GM18502 (cell line): ENCODE results near the gene GINS2.

Experiments
- ATAC-seq: cut with Tn5 transposase; IDR thresholded peaks from one replicate; pipeline ENCODE4 v1.9.1; 2021; ENCODE audit warnings: mild to moderate bottlenecking; ENCODE audit not compliant: unreplicated experiment, poor library complexity

Gene GINS2

DNA sequence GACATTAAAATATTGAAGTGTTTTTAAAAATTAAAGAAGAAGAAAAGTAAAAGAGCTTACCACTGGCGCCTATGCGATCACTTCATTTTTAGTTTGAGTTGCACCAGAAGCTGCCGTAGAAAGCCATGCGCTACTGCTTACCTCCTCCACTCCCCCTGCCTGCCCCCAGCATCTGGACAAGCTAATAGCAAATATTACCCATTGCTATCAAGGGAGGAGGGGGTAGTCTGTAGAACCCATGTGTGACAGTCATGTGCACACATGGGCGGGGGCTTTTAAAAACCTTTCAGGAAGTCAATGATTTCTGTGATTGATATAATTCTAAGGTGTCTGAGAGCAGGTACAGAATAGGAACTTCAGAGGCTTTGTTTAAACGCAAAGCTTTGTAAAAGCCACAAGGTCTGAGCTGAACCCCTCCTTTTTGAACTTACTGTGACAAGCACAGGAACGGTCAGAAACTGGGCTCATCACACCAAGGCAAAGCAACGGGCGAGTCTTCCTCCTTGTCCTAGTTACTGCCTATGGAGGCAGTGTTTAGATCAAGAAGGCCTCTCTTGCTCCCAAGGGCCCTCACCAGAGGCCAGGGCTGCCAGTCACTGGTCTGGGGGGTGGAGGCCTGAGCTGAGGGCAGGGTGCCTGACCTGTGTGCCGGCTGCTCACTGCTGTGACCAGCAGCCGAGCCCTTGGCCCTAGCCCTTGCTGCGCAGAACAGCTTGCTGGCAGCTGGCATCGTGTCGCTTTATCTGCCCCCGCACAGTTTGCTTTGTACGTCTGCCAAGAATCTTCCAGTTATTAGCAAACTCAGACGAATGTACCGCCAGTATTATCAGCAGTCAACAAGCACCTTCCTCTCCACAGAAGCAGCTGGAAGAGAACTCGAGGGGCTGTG lies 15.0 kb downstream of the GINS2 start:
- no peak for ATAC-seq

DNA sequence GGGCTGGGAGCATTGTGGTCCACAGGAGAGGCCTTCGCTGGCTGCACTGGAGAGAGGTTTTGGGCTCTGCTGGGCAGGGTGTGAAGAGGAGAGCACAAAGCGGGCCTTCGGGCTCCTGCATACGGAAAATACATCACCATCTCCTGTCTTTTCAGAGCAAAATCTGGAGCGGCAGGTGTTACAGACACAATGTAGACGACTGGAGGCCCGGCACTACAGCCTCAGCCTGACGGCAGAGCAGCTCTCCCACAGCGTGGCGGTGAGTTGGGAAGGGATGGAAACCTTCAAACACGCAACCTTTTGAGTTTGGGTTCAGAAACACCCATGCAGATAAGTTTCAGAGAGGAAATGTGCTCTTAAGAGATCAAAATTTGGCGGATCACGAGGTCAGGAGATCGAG lies 17.9 kb downstream of the GINS2 start:
- no peak for ATAC-seq

DNA sequence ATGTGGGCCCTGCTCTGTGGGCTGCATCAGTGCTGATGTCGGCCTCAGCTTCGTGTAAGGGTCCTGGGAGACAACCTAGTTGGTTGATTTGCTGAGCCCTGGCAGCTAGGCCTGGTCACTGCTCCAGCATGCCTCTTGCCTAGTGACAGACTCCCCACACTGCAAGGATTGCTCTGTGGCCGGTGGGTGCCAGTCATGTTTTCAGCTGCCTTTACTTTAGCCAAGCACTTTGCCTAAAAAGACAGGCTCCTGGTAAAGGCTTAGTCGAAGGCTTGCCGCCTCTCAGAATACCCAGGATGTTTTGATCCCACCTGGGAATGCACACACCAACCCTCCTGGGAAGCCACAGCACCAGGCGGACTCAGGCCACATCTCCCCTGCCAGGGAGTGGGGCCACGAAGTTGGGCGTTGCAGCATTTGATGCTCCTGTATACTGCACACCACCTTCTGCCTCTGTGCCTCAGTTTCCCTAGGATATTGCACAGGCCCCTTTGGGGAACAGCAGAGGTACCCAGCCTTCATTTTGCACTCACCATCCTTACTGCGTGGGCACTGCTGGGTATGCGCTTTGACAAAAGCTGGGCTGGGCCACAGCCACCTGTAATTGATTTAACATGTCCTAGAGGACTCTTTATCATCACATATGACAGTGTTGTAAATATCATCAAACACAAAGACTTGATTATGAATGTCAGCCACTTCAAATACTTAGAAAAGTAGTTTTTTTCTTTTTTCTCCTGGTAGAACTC lies 19.9 kb downstream of the GINS2 start:
- no peak for ATAC-seq

DNA sequence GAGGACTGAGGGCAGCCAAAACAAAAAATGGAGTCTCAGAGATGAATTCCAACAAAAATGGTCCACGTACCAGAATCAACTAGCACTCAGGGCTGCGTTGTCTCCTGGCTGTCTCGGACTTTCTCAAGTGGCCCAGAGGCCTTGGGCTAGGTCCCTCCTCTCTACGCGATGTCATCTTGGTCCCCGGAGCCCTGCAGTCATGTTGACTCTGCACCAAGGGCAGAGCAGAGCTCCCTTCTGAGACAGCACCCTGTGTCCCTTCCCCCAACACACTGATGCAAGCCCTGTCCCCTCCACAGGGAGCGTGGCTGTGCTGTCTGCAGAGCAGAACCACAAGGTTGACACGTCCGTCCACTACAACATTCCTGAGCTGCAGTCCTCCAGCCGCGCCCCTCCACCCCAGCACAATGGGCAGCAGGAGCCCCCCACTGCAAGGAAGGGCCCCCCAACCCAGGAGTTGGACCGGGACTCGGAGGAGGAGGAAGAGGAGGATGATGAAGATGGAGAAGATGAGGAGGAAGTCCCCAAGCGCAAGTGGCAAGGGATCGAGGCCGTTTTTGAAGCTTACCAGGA lies 20.8 kb downstream of the GINS2 start:
- ATAC-seq: no peak

DNA sequence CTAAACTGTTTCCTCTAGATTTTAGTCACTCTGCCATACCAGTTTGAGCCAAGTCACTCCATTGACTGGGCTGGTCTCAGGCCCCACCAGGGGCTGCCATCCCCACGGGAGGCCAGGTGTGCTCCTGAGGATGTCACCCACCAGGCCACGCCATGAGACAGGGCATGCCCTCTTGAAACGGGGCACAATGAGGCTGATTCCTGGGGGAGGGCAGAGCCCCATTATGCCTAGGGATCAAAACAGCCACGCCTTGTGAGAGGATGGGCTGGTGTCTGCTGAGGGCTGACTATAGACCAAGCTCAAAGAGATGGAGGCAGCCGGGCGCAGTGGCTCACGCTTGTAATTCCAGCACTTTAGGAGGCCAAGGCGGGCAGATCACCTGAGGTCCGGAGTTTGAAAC lies 21.5 kb downstream of the GINS2 start:
- no peak for ATAC-seq

DNA sequence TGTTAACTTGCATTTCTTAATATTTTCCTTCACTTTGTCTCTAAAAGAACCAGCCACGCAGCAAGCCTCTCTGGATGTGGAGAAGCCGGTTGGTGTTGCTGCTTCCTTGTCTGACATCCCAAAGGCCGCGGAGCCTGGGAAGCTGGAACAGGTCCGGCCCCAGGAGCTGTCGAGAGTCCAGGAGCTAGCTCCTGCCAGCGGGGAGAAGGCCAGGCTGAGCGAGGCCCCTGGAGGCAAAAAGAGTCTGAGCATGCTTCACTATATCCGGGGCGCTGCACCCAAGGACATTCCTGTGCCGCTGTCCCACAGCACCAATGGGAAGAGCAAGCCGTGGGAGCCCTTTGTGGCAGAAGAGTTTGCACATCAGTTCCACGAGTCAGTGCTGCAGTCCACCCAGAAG lies 22.8 kb downstream of the GINS2 start:
- ATAC-seq: no peak

DNA sequence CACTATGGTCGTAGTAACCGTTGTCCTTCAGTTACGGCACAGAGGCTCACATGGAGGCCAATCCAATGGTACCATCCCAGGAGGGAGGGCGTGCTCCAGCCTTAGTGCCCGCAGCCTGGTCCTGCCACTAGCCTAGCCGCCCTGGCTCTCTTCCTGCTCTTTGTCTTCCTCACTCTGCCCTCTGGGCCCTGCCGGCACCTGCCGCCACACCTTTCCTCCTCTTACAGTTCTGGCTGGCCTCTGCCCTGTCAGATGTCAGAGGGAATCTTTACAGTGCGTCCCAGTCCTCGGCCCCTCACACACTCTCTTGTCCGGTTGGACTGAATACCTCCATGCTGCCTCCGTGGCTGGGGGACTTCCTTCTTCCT lies 23.4 kb downstream of the GINS2 start:
- no peak for ATAC-seq

DNA sequence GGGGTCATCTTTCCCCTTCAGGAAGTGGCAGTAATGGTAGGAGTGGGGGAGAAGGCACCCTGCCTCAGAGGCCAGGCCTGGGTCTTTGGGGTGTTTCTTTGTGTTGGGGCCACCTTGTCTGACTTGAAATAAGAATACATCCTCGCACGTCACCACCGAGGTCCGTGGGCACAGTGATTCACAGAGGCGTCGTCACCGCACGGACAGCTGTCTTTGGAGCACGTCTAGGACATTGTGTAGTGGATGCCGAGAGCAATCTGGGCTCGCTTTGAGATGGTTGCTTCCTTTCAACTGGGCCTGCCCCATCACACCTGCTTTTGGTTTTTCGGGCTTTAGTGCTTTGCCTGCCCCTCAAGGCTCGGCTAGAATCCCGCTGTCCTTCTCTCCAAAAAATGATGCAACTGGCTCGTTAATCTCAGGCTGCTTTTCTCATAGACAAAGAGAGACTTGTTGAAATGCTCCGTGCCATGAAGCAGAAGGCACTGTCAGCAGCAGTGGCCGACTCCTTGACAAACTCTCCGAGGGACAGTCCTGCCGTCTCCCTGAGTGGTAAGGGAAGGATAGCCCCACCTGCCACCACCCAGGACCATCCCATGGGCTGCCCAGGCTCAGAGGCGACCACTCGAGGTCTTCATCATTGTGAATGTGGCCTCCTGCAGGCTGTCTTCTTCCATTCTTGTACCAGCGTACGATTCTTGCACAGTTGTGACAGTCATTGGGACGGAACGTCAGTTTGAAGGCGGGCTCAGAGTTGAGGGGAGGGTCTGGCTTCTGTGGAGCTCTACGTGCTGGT lies 24.0 kb downstream of the GINS2 start:
- ATAC-seq: no peak

DNA sequence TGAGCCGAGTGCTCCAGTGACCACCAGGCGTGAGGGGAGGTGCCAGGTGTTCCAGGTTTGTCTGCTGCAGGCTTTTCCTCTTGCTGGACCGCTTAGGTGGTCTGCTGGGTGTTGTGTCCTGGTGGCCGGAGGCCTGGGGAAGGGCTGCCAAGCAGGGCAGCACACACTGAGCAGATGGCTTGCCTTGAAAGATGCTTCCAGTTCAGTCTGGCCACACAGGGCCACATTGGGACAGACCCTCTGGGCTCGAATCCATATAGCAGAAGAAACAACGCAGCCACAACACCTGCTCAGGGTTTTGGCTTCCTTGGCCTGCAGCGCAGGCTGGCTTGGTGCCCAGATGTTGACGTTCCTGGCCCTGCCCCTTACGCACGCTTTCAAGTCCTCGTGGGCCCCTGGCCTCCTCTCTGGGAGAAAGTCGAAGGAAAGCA lies 24.8 kb downstream of the GINS2 start:
- ATAC-seq: no peak

DNA sequence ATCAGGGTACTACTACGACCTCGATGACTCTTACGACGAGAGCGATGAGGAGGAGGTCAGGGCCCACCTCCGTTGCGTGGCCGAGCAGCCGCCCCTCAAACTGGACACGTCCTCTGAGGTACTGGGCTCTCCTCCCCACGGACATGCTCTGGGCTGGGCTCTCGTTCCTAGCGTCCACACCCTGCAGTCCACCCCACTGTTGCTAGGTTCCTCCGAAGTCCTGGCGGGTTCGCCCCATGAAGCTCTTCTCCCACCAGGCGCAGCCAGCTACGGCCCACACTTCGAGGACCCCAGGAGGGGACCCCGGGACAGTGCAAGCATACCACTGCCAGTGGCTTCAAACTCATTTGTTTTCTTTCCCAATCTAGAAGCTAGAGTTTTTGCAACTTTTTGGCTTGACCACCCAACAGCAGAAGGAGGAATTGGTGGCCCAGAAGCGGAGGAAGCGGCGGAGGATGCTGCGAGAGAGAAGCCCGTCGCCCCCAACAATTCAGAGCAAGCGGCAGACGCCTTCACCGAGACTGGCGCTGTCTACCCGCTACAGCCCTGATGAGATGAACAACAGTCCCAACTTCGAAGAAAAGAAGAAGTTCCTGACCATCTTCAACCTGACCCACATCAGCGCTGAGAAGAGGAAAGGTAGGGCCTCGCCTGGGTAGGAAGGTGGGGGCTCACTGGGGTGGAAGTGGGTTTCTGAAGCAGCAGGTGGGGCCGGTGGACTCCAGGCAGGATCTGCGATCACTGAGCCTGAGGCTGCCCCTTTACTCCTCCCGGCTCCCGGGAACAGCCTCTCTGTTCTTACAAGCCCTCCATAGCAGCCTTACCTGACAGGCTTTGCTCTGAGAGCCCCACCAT lies 25.6 kb downstream of the GINS2 start:
- ATAC-seq: no peak

DNA sequence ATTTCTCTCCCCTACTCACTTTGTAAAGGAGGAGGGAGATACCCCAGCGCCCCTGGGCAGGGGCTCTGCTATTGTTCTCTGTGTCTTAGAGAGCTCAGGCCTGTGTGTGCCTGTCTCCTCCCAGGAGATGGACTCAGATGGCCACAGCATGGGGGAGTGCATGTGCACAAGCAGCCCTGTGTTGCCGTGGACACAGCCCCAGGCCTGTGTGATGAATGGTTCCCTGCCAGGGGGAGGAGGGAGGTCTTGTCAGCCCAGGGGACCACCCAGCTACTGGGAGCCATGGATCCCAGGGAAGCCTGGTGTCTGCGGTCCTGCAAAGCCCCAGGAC lies 26.3 kb downstream of the GINS2 start:
- no peak for ATAC-seq

DNA sequence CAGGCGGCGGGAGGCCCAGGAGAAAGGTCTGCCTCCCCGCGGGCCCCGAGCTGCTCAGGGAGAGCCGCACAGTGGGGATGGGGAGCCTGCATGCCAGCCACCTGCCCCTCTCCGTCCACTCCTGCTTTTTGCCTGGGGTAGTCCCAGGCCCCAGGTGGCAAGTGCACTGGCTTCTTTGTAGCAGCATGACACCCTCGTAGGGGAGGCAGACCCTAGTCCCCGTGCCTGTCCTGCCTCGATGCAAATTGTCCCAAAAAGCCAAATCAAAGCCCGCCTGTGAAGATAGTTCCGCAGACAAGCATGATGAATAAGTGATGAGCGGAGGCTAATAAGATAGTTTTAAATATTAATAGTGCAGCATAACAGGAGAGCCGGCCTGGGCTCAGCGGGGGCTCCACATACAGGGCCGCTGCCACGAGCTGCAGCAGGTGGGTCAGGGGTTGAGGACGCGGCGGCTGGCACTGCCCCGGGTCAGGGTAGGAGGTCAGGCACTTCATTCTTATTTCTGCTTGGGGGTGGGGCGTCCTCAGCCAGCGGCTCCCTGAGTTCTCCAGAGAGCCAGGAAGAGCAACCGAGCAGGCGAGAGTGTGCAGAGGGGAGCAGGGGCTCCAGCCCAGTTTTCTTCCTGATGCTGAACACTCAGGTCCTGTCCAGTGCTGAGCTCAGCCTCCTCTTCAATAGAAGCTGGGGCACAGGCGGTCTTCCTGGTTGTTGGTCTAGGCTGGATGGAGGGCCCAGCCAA lies 26.8 kb downstream of the GINS2 start:
- ATAC-seq: no peak

DNA sequence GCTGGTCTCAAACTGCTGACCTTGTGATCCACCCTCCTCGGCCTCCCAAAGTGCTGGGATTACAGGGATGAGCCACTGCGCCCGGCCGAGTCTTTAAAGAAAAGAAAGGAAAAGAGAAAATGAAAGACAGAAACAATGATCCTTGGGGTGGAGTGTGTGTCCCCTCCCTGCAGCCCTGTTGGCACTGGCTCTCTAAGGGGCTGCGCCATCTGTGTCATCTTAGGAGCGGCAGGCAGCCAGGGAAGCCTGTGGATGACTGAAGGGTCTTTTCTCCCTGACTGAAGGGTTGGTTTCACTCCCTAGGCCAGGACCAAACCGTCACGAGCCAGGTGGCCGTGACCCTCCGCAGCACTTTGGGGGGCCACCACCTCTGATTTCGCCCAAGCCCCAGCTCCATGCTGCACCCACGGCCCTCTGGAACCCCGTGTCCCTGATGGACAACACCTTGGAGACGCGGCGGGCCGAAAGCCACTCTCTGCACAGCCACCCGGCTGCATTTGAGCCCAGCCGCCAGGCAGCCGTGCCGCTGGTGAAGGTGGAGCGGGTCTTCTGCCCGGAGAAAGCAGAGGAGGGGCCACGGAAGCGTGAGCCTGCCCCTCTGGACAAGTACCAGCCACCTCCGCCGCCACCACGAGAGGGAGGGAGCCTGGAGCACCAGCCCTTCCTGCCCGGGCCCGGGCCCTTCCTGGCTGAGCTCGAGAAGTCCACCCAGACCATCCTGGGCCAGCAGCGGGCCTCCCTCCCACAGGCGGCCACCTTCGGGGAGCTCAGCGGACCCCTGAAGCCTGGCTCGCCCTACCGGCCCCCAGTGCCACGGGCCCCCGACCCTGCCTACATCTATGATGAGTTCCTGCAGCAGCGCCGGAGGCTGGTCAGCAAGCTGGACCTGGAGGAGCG lies 27.7 kb downstream of the GINS2 start:
- ATAC-seq: no peak

DNA sequence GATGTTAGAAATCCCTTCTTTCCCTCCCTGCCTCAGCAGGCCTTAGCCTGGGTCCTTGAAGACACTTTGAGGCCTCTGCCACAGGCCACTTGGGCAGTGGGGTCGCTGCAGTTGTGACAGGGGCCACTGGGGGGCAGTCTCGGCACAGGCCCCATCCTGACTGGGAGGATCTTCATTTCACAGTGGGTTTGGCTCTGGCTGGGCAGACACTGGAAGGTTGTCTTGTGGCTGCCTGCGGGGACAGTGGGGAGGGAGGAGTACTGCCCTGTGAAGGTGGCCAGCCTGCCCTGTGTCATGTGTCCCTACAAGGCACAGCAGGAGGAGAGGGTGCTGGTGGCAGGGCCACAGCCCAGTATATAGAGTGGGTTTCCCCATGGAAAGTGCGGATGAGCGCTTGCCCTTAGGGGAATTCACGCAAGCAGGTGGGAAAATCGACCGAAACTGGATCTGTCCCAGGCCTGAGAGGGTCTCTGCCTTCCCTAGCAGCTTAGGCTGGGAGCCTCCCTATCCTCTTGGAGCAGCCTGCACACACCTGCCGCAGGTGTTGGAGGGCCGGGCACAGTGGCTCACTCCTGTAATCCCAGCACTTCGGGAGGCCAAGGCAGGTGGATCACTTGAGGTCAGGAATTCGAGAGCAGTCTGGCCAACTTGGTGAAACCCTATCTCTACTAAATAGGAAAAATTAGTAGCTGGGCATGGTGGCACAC lies 28.8 kb downstream of the GINS2 start:
- ATAC-seq: no peak

DNA sequence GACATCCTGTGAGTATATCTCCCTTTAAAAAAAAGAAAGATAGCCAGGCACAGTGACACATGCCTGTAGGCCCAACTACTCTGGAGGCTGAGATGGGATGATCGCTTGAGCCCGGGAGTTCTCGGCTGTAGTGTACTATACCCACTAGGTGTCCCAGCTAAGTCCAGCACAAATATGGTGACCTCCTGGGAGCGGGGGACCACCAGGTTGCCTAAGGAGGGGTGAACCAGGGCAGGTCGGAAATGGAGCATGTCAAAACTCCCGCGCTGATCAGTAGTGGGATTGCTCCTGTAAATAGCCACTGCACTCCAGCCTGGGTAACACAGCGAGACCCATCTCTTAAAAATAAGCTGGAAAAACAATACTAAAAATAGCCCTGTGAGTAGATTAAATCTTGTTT lies 29.4 kb downstream of the GINS2 start:
- no peak for ATAC-seq

DNA sequence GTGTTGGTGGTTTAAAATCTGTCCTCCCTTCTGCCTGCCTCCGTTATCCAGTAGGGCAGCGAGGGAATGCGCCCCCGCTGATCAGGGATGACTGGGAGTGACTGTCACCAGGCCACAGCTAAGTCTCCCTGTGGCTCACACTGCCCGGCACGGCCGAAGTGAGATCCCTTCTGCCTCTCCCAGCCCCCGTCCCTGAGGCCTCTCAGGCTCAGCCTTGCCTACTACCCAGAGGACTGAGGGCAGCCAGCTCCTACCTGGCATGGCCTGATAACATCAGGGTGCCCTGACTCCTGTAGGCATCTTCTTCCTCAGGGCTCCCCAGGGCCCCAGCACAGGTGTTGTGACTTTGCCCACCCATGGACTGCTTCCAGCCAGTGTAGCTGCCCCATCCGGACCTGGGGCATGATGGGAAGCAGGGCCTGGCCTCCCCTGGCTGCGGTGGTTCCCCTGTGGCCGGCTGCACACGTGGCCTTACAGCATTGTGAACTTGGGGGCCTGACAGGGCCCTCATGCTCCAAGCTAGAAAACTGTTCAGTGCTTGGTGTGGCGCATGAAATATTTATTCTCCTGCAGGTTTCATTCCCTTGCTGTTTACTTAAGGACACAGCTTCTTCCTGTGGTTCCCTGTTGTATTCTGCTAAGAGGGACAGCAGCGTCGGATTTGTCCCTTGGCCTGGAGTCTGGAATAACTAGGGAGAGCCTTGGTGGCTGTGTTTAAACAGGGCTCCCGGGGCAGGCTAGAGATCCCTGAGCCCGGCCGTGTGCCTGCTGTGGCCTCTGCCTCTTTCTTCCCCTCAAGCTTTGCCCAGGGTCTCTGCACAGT lies 30.0 kb downstream of the GINS2 start:
- ATAC-seq: no peak

DNA sequence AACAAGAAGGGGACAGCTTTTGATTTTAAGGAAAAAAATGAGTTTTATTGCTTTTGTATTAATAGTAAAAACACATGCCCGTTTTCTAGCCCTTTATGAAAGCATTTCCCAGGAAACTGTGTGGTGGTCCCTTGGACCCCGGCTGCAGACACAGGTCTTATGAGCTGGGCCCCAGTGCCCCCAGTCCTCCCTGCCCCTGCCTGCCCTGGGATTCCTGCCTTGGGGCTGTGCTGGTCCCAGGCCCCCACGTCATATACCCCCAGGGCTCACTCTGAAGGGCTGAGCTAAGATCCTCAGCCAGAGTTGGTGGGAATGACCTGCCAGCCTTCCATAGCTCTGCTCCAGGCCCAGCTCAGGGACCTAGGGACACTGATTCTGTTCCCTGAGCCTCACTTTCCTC lies 30.8 kb downstream of the GINS2 start:
- no peak for ATAC-seq
